NCI-H446 (cell line): ENCODE data around the gene CTSZ.
"Not testable (repeated sequence)": the region's sequence is repeated elsewhere in the genome, so short reads cannot be mapped to it uniquely, and the experiment has no call there.

Source experiments
- DNase-seq, 2 experiments: peaks; one replicate each; lab custom pipeline; 2025; lab: John Stamatoyannopoulos, UW

CTSZ gene

DNA sequence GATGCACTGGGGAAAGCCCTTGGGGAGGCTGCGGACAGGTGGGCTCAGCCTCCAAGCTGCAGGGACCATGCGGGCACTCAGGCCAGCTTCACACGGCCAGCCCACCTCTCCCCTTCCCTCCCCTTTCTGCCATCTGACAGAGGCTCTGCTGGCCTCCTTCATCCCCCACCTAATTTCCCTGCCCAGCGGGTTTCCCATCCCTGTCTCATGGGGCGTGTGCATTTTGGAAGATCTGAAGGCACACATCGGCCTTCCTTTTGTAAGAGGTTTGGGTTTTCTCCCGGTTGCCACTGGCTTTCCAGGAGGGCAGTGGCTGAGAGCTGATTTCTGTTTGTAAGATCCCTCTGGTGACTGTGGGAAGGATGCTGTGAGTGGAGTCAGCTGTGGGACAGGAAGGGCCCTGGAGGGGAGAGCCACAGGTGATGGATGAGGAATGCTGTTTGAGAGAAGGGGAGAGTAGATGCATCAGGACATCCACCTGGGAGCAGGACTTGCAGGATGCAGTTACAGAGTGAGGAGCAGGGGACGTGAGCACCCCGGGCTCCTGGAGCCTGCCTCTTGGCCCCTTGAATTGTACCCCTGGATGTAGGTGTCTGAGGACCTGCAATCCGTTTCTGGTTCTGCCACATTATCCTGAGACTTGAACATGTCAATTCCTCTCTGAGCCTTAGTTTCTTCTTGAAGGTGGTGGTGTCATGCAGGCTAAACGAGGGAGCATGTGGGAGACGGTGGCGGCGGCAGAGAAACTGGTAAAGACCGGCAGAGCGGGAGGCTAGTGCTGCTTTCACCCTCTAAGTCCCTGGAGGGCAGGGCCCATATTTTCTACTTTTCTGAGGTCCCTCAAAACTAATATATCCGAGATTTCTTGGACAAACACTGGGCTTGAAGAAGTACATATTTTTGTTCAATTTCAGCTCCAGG, 6.2 kb upstream of the CTSZ start:
- DNase-seq = no peak

DNA sequence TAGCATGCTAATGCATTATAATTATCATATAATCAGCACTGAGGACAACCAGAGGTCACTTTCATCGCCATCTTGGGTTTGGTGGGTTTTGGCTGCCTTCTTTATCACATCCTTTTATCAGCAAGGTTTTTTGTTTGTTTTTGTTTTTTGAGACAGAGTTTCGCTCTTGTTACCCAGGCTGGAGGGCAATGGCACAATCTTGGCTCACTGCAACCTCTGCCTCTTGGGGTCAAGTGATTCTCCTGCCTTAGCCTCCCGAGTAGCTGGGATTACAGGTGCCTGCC, 4.8 kb upstream of the CTSZ start:
- DNase-seq = not testable (repeated sequence)

DNA sequence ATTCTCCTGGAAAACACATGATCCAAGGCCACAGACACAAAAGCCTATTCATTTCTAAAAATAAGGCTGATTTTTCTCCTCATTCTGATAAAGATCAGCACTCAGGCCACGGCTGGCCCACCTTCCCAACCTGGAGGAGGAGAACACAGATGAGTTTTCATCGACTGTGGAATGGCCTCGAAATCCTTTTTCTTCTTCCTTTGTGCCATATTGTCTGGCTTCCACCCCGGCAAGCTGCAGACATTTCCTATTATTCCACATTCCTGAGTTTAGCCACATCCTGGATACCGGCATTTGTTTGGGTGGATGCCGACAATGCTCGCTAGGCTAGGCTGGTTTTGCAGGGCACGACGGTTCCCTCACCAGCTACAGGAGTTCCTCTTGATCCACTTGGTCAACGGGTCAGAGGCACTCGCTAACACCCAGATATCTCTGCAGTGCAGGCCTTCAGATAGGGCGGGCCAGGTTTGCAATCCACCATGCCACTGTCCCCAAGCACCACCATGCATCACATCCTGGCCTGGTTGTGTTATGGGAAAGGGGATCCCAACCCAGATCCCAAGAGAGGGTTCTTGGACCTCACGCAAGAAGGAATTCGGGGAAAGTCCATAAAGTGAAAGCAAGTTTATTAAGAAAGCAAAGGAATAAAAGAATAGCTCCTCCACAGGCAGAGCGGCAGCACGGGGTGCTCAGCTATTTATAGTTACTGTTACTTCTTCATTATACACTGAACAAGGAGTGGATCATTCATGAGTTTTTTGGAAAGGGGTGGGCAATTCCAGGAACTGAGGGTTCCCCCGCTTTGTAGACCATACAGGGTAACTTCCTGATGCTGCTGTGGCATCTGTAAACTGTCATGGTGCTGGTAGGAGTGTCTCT, 4.2 kb upstream of the CTSZ start:
- no peak for DNase-seq

DNA sequence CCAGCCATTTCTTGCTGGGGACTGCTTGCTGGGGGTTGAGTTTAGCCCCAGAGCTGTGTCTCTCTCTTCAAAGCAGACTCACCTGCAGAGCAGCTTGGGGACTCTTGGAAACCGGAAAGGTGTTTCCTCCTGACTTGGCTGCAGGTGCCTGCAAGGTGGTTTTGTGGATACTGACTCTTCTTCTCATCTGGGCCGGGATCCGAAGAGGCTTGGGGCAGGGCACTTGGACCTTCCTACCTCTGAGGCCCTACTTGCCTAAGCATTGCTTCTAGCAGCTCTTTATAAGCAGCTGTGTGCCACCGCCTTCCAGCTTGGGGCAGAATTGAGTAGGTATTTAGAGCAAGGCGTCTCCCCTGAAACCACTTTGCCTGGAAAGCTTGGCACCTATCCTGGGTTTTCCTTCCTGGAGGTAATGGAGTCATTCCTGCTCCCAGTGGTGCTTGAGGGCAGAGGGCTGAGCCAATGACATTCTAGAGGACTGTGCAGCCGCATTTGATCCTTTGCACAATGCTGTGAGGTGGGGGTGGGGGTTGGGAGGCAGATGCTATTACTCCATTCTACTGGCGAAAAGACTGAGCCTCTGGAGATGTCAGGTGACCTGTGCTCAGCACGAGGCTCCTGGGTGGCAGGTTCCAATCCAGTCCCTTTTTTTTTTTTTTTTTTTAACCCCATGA, 3.4 kb upstream of the CTSZ start:
- no peak for DNase-seq

DNA sequence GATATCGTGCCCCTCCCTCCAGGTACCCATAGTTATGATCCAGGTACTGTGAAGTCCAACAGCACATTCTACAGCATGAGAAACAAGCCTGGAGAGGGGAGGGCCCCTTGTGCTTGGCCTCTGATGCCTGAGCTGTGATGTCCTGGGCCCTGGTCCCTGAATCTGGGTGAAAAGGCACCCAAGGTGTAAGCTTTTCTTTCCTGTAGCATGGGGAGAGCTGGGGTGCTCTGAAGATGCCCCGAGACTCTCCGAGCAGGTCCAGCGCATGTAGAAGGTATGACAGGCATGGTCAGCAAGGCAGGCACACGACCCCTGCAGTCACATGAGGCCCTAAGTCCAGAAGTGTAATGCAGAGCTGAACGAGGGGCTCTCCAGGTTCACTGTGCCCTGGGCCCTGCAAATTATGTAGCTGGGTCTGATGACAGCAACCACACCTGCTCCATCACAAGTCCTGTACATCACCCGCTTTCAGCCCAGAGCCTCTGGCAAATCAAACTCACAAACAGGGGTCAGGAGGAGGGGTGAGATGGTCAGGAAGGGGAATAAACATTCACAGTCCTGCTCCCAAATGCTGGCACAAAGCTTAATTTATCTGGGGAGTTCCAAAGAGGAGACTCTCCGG, 1.8 kb upstream of the CTSZ start:
- DNase-seq = no peak

DNA sequence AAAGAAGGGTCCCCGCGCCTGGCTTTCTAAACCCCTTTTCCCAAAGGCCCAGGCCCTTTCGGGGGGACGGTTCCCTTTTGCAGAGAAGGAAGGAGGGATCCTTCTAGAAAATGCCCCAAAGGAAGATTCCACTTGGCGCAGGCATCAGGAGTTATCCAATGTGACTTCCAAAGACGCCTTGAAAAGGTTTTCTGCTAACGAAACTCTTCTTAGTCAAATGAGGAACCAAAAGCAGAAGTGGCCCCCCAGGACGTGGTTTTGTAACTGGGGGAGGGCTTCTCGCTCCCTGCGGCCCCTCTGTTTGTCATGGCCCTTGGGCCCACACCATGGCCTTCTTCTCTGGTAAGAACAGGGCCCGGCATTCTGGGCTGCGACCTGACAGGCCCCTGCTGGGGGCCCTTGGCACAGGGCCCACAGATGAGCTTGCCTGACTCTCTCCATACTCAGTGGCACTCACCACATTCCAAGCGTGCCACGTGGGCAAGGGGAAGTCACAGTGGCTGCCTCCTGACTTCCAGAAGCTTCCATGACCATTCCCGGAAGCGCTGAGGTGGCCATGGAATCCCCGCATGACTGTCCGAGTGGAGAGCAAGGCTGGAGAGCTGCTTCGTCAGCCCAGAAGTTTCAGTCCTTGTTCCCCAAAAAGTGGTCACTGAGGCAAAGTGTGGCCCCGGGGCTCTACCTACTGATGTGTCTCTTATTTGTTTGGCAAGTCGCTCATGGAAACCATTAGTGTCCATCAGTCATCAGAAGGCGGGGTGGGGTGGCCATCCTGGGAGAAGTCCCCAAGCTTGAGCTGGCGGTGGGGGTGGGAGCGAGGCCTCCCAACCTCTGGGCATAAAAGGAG, 834 bp upstream of the CTSZ start:
- no peak for DNase-seq

DNA sequence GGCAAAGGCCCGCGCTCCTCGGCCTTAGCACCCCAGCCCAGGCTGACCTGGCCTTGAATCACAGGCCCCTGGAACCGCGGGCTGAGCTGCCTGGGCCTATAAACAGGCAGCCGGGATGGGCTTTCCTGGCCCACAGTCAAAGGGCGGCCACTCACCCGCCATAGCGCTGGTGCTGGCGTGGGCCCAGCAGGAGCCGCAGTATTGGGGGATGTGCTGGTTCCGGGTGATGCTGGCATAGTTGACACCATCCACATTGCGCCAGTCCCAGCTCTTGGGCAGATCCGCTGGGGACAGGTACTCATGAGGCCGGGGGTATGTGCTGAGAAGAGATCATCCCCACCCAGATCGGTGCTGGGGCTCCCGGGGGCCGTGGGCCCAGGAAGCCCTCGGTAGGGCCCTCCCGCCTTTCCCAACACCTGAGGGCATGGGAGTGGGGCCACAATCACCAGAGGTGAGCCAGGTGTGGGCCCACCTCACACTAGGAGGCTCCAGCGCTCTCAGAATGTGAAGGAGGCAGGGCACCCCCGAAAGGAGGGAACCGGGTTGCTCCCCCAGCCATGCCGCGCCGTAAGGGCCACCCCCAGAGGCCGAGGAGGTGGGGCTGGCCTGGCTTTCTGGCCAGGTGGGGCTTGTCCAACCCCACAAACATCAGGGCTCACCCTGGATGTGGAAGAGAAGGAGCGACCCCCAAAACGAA, 739 bp downstream of the CTSZ start:
- DNase-seq = no peak

DNA sequence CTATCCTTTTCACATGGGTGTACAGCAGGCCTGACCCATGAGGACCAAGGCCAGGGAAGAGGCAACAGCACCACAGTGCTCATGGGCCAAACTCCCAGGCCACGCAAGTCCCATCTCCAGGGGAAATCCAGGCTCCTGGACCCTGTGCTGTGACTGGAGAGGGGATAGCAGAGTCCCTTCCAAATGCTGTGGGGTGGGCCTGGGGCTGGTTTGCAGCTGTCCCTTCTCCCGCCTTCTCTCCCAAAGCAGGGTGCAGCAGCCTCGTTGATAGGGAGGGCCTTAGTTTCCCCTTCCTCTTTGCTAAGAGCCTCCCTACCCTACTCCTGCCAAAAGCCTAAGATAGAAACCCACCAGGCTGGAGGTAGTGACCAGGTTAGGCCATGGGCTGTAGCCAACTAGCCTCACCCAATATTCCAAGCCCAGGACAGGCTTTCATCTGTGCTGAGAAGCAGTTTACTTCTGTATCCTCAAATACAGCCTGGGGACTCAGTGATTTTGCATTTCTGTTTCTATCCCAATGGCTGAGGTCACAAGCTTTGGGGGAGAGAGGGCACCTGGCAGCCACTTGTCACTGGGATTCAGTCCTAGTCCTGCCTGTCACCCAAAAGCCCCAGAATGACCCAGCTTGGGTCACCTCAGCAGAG, 1.4 kb downstream of the CTSZ start:
- DNase-seq = no peak

DNA sequence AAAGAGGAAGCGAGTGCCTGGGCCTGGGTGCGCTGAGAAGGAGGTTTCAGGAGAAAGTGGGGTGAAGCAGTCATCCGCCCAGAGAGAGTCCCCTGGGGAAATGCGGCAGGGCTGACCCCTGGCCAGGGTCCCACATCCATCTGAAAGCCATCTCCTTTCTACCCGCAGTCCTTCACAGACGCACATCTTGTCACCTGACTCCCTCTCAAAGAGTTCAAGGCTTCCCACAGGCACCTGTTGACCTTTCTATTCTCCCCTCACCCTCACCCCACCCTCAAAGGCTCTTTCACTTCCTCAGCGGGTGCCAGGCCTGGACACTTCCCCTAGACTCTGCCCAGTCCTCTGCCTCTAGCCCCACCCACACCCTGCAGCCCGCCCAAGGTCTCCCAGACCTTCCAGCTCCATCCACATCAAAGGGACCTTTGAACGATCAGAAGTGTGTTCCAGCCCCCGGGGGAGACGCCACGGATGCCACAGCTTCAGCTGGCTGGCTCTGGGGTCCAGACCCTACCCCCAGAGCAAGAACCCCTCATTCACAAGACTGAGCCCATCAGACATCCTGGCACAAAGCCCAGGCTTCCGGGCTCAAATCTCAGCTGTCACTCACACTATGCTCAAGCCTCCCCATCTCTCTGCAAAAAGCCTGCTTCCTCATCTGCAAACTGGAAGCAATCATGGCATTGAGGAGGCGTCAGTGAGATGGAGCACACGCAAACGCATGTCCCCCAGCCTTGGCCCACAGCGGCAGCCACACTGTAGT, 2.1 kb downstream of the CTSZ start:
- no peak for DNase-seq

DNA sequence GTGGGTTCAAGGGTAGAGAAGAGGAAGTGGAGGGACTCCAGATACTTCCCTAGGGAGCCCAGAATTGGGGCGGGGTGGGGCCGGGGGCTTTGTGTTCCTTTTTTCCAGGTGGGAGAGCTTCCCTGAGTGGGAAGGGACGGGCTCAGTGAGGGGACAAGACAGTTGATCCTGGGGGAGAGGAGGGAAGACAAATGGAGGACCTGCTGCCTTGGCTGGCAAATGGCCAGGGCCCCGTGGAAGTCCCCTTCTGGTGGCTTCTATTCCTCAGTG, 2.6 kb downstream of the CTSZ start:
- DNase-seq = no peak

DNA sequence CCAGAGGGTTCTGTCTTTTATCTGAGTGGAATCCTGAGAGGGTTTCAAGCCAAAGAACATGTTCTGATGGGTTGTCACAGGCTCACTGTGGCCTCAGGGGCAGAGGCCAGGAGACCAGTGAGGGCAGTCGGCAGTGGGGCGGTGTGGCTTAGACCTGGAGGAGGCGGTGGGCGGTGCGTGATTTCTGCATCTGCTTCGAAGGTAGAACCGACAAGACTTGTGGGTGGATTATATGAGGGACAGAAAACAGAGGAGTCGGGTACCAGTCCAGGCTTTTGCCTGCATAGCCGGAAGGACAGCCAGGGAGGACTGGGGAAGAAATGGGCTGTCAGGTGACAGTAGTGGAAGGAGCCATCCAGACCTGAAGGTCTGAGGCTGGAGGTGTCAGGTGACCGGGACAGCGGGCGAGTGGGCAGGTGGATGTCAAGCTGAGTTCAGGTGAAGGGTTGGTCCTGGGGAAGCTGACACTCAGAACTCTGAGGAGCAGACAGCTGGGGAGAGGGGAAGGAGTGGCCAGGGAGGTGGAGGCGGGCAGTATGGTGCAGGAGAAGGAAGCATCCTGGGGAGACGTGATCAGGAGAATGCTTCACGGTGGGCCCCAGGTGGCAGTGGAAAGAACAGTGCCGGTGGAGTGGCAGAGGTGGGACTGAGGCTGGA, 3.1 kb downstream of the CTSZ start:
- DNase-seq = no peak

DNA sequence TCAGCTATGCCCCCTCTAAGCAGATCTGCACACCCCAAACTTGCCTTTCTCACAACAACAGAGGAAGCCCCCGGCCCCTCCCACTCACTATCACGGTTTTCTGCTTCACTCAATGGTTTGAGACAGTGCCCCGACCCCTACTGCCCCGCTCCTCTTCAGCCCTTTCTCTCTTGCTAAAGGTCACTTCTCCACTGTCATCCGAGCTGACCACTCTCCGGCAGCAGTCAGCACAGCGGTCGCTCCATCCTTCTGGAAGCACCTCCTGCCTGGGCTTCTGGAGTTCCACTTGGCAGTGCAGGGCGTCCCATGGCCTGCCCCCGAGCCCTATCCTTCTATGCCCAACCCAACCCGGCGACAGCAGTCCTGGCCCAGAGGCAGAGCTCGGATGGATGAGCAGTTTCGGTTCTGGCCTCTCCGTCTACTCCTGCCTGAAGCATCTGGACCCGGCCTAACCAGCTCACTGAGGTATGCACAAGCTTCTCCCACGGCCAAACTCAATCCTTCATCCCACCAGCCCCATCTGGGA, 4.1 kb downstream of the CTSZ start:
- no peak for DNase-seq

DNA sequence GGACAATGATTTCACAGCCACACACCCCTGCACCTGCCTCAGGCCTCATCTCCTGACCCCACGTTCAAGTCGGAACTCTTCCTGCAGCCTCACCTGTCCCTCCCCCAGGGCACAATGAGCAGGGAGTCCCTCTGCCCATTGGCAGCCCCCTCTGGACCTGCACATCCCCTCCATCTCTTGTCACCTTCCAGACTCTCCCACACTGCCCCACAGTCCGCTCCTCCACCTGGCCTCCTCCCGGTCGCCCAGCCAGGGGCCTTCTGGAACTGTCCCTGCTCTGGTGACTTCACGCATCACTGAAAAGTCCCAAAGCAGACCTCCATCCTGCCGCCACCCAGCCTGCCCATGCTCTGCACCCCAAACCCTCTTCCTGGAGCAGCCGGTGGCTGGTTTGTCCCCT, 4.7 kb downstream of the CTSZ start:
- DNase-seq = no peak

DNA sequence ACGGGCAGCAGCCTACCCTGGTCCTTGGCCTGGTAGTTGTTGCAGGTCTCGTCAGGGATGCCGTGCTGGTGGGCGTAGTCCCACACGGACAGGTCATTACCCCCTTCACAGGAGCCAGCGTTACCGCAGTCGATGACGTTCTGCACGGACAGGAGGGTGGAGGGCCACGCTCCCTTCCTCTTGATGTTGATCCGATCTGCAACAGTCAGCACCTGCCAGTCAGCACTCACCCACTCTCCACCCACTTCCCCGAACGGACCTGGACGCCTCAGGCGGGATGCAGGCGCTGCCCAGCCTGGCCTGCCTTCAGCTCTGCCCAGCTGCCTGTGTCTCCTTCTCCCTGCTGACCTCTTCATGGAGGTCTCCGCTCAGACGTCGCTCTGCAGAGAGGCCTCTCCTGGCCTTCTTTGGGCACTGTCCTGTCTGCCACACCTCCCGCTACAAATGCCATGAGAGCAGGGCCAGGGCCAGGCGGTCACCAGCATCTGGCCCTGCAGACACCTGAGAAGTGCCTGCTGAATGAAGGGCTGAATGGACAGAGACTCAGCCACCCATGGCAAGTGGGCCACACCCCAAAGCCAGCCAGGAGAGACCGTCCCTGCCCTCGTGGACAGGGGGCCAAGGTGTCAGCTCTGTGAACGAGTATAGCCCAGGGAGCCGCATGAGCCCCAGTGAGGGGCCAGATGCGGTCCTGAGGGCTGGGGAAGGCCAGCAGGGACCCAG, 5.4 kb downstream of the CTSZ start:
- DNase-seq = no peak

DNA sequence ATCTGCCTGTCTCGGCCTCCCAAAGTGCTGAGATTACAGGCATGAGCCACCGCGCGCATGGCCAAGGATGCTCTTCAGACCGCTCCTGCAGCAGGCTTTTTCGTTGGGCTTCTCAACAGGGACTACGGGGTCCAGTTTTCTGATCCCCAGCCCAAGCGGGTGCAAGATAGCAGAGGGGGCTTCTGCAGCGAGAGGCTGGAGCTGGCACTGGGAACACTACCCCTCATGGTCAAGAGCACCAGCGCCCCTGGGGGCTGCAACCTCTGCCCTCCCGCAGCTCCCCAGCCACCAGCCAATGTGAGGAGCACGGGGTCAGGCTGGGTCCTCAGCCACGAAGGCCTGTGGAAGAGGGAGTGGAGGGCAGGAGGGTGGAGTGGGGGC, 6.0 kb downstream of the CTSZ start:
- no peak for DNase-seq

DNA sequence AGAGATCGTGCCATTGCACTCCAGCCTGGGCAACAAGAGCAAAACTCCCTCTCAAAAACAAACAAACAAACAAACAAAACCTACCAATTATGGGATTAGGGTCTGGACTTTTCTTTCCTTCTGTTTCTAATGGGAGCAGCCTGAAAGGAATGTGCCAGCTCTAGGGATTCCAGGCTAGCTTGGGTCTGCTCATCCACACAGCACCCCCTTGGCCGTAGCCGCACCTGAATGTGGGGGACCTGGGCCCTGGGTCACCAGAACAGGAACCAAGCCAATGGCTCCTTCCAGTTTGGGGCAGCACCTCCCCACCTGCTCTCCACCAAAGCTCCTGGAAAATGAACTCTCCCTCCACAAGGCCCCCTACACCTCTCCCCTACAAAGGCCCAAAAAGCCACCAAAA, 6.7 kb downstream of the CTSZ start:
- no peak for DNase-seq

DNA sequence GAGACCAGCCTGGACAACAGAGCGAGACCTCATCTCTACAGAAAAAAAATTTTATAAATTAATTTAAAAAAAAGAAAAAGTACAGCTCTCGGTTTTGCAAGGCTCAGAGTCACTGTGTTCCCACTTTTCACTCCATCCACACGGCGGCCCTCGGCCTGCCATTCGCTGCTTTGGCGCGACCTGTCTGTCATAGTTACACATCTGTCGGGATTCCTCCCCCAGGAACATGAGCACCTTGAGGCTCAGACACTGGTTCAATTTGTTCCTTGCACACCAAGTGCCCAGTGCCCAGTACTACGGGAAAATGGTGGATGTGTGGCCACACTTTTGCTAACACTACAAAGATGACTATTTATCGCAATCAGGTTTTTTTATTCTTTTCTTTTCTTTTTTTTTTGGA, 8.4 kb downstream of the CTSZ start:
- no peak for DNase-seq

DNA sequence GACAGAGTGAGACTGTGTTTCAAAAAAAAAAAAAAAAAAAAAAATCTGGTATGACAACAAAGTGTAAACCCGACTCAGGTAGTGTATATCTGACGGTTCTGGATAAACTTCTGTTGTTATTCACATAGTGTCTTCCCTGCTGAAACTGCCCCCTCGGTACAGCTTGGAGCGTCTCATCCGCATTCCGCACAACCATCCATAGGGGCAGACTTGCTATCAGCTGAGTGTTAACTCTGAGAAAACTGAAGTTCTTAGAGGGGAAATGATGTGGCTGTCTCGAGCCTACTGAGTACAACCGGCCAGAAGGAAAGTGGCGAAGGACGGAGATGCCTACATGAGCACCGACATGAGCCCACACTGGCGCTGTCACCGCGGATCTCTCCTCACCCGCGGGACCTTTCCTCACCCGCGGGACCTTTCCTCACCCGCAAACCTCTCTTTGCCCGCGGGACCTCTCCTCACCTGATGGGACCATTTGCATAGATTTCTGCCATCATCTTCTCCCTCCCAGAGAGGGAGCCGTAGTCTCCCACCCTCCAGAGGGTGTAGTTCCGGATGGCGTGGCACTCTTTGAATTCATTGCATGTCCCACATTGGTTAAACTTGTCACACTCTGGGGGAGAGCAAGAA, 9.8 kb downstream of the CTSZ start:
- no peak for DNase-seq
